Caki2 (cell line): Measurements from ENCODE around the gene GEMIN2. TPM values are rescaled to one million over a fixed set of nuclear protein-coding genes. Genes with fewer than 3 reads are reported as not detected.
"Not testable (repeated sequence)": the region's sequence is repeated elsewhere in the genome, so short reads cannot be mapped to it uniquely, and the experiment has no call there.

Experiments used
- DNase-seq: peaks from one replicate; pipeline ENCODE4 v3.0.0-alpha.2; 2015; ENCODE audit warnings: low read depth
- in situ Hi-C: cut with HindIII; loops from 2 replicates; pipeline ENCODE4 v1.10.0; 2016; ENCODE audit warnings: low sequenced_read_pairs, low pct_unique_long_range_greater_than_20kb, mixed read lengths
- total RNA-seq: library from RNA; depleted of rRNA; stranded (reverse); fragments of >200 nt; shearing (Covaris generic); gene quantifications from 2 replicates; pipeline ENCODE4 v1.2.3, GENCODE V29; 2014; ENCODE audit warnings: low replicate concordance

Gene GEMIN2
- total RNA-seq, 1 experiment from 2014 or later = 88.7 TPM

- in situ Hi-C loops = no loop called here
- no peak for DNase-seq
Measured at GRCh38 chr14:39168591-39168990, 54.5 kb downstream of the GEMIN2 start.

GRCh38 chr14:39169541-39169900 is 55.4 kb downstream of the GEMIN2 start:
- no peak for DNase-seq
- in situ Hi-C loops = no loop called here

GRCh38 chr14:39173198-39173597 is 59.1 kb downstream of the GEMIN2 start:
- no peak for DNase-seq
- in situ Hi-C loops = no loop called here

GRCh38 chr14:39174560-39175444 is 60.7 kb downstream of the GEMIN2 start, which contains the start of gene PNN:
Gene PNN, plus strand, starts transcription at chr14:39175254. Its CDS starts 26 bp downstream, at chr14:39175280.
- DNase-seq = peak; percentile 100
- in situ Hi-C loops = no loop called here

DNA sequence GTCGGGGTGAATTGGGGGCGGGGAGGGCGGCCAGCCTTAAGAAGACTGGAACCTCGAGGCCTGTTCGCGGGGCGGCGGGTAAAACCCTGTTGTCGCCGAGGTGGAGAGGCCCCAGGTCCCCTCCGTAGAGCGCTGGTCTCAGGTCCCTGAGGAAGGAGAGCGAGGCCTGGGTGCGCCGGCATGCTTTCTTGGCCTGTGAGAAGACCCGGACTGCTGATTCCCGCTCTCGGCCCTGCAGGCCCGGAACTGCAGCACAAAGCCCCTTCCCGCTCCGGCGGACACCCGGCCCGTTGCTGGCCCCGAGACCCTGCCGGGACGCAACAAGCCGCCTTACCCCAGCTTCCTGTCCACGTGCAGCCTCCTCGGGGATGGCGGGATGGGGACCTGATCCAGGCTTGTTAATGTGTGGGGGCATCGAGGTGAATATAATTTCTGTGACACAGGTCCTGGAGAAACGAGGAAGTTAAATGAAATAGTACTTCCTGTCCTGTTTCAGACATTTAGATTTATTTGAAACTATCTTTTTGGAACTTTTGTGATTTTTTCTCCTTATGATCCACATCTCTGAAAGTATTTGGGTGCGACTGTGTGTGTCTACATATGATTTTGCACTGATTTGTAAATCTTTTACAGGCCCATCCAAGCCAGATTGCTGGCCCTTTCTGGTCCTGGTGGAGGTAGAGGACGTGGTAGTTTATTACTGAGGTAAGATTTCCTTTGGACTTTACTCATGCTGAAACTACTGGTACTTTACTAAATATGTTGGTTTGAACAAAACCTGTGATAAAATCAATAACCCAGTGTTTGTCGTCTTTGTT is 61.5 kb downstream of the GEMIN2 start:
- DNase-seq = no peak
- in situ Hi-C loops = no loop called here

- in situ Hi-C loops = no loop called here
- no peak for DNase-seq
Measured at GRCh38 chr14:39176263-39177167, 62.4 kb downstream of the GEMIN2 start.

DNA sequence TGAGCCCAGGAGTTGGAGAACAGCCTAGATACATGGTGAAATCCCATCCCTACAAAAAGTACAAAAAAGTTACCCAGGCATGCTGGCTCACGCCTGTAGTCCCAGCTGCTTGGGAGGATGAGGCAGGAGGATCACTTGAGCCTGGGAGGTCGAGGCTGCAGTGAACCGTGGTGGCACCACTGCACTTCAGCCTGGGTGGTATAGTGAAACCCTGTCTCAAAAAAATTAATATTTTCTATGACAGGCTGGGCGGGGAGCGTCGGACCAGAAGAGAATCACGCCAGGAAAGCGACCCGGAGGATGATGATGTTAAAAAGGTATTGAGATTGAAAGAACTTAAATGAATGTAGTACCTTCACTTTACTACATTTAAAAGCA is 63.0 kb downstream of the GEMIN2 start:
- DNase-seq = no peak
- in situ Hi-C loops = no loop called here

DNA sequence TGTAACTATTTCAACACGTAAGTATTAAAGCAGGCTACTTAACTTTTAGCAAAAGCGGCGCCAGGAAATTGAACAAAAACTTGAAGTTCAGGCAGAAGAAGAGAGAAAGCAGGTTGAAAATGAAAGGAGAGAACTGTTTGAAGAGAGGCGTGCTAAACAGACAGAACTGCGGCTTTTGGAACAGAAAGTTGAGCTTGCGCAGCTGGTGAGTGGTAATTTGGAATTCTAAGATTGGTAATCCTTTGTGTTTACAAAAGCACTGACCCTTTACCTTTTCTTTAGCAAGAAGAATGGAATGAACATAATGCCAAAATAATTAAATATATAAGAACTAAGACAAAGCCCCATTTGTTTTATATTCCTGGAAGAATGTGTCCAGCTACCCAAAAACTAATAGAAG is 64.9 kb downstream of the GEMIN2 start:
- in situ Hi-C loops = no loop called here
- DNase-seq = no peak

GRCh38 chr14:39180553-39180952 is 66.4 kb downstream of the GEMIN2 start:
- DNase-seq = no peak
- in situ Hi-C loops = no loop called here

GRCh38 chr14:39181026-39181692 is 67.0 kb downstream of the GEMIN2 start:
- no peak for DNase-seq
- in situ Hi-C loops = no loop called here

DNA sequence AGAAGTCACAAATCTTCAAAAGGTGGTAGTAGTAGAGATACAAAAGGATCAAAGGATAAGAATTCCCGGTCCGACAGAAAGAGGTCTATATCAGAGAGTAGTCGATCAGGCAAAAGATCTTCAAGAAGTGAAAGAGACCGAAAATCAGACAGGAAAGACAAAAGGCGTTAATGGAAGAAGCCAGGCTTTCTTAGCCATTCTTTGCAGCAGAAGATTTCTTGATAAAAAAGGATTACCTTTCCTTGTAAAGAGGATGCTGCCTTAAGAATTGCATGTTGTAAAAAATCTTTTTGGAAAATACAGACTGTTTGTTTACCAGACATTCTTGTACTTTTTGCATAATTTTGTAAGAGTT is 67.5 kb downstream of the GEMIN2 start:
- no peak for DNase-seq
- in situ Hi-C loops = no loop called here

- in situ Hi-C loops = no loop called here
Measured at GRCh38 chr14:39182770-39183684, 68.9 kb downstream of the GEMIN2 start.

DNA sequence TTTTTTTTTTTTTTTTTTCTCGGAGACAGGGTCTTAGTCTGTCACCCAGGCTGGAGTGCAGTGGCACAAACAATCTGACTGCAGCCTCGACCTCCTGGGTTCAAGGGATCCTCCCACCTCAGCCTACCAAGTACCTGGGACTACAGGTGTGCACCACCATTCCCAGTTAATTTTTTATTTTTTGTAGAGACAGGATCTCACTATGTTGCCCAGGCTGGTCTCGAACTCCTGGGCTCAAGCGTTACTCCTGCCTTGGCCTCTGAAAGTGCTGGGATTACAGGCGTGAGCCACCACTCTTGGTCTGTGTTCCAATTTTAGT is 69.5 kb downstream of the GEMIN2 start:
- in situ Hi-C loops, DNase-seq: not testable (repeated sequence)

More at GRCh38 chr14:39182770-39183684, 68.9 kb downstream of the GEMIN2 start:
- no peak for DNase-seq

DNA sequence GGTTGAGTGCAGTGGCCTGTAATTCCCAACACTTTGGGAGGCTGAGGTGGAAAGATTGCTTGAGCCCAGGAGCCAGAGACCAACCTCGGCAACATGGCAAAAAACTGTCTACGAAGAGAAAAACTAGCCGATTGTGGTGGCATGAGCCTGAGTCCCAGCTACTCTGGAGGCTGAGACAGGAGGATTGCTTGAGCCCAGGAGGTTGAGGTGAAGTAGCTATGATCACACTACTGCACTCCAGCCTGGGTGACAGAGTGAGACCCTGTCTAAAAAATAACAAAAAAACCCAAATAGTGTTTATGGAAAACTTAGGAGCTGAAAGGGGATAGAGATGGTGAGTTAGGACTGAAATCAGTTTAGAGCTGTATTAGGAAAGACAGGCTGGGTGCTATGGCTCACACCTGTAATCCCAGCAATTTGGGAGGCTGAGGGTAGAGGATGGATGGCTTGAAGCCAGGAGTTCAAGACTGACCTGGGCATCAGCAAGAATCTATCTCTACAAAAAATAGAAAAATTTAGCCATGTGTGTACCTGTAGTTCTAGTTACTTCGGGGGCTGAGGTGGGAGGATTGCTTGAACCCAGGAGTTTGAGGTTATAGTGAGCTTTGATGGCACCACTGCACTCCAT is 70.6 kb downstream of the GEMIN2 start:
- no peak for DNase-seq
- in situ Hi-C loops = no loop called here

DNA sequence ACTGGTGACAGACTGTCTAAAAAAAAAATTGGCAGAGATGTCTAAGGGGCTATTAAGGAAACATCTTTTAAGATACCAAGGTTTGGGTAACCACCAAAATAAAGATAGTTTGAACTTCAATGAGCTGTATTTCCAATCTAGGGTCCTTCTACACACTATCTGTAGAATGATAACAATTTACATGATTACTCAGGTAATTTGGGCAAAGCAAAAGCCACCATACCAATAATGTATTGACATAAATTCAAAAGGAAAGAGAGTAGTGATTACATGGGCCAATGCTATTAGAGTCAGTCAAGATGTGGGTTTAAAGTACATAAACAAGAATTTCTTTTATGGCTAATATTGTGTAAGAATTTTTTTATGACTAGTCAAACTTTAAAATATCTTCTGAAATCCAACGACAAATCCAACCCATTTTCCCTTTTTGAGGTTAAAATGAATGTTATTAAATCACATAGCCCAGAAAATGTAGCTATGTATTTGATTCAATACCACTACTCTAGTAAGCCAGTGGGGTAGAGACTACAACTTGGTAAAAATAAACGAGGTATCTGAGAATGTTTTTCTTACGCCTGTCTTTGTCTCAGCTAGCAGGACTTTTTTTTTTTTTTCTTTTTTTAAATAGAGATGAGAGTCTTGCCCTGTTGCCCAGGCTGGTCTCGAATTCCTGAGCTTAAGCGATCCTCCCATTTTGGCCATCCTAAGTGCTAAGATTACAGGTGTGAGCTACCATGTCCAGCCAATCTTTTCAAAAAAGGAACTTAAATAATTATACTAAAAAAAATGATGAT is 71.3 kb downstream of the GEMIN2 start:
- no peak for DNase-seq
- in situ Hi-C loops = no loop called here
